SK-N-MC (cell line): ENCODE results near the gene AQP7.
"Not testable (repeated sequence)": the region's sequence is repeated elsewhere in the genome, so short reads cannot be mapped to it uniquely, and the experiment has no call there.

Experiments used
- EZH2 ChIP-seq: fragments of 200-600 bp; sonication (generic); IDR thresholded peaks from one replicate; pipeline ENCODE4 v1.6.1; 2017; ENCODE audit warnings: antibody characterized with exemption
- POLR2AphosphoS5 ChIP-seq: IDR thresholded peaks from 2 replicates; pipeline ENCODE4 v1.6.1; 2012; ENCODE audit warnings: mild to moderate bottlenecking, low read depth, low read length, borderline replicate concordance

GRCh38 chr9:33401809-33402208 lies 559 bp downstream of the AQP7 start:
- TF ChIP-seq POLR2AphosphoS5, EZH2: not testable (repeated sequence)
